H9 (cell line): ENCODE results near the gene VPS54. TPM values are rescaled to one million over a fixed set of nuclear protein-coding genes. Genes with fewer than 3 reads are reported as not detected.

ENCODE experiments used
- DNase-seq: peaks from one replicate; pipeline ENCODE4 v3.0.0-alpha.2; 2017
- H2AFZ ChIP-seq: one replicate; pipeline ENCODE4 v1.6.1; 2013; ENCODE audit warnings: mild to moderate bottlenecking, low read length, control low read depth, moderate library complexity
- H2AK5ac ChIP-seq: 2 replicates; pipeline ENCODE4 v1.6.1; 2013; ENCODE audit warnings: low read length, control low read depth, mixed read lengths; ENCODE audit not compliant: insufficient read length
- H2BK120ac ChIP-seq: one replicate; pipeline ENCODE4 v1.6.1; 2013; ENCODE audit warnings: low read depth, mild to moderate bottlenecking, low read length, control low read depth, inconsistent platforms; ENCODE audit not compliant: poor library complexity, severe bottlenecking
- H2BK12ac ChIP-seq: 2 replicates; pipeline ENCODE4 v1.6.1; 2013; ENCODE audit warnings: low read length, control low read depth, mixed read lengths, low read depth; ENCODE audit not compliant: insufficient read length
- H2BK15ac ChIP-seq: 2 replicates; pipeline ENCODE4 v1.6.1; 2013; ENCODE audit warnings: low read depth, low read length, control low read depth
- H2BK20ac ChIP-seq: one replicate; pipeline ENCODE4 v1.6.1; 2013; ENCODE audit warnings: low read depth, mild to moderate bottlenecking, low read length, control low read depth, inconsistent platforms; ENCODE audit not compliant: poor library complexity, severe bottlenecking
- H2BK5ac ChIP-seq: 2 replicates; pipeline ENCODE4 v1.6.1; 2013; ENCODE audit warnings: low read length, control low read depth, mixed read lengths; ENCODE audit not compliant: insufficient read length
- H3K14ac ChIP-seq: 2 replicates; pipeline ENCODE4 v1.6.1; 2013; ENCODE audit warnings: low read length, control low read depth; ENCODE audit not compliant: insufficient read depth
- H3K18ac ChIP-seq: 2 replicates; pipeline ENCODE4 v1.6.1; 2013; ENCODE audit warnings: low read depth, mild to moderate bottlenecking, mixed read lengths, low read length, control low read depth; ENCODE audit not compliant: insufficient read length
- H3K23ac ChIP-seq: 2 replicates; pipeline ENCODE4 v1.6.1; 2013; ENCODE audit warnings: low read length, control low read depth, mixed read lengths, low read depth; ENCODE audit not compliant: insufficient read length
- H3K23me2 ChIP-seq: 2 replicates; pipeline ENCODE4 v1.6.1; 2013; ENCODE audit warnings: low read depth, mild to moderate bottlenecking, mixed read lengths, low read length, control low read depth; ENCODE audit not compliant: insufficient read length, poor library complexity, severe bottlenecking
- H3K27ac ChIP-seq: 2 replicates; pipeline ENCODE4 v1.5.1; 2013; ENCODE audit warnings: low read length, control low read depth, mixed read lengths, low read depth; ENCODE audit not compliant: insufficient read length
- H3K27me3 ChIP-seq: 2 replicates; pipeline ENCODE4 v1.6.1; 2013; ENCODE audit warnings: low read length, control low read depth, inconsistent platforms; ENCODE audit not compliant: insufficient read depth
- H3K4ac ChIP-seq: 2 replicates; pipeline ENCODE4 v1.6.1; 2013; ENCODE audit warnings: low read depth, mild to moderate bottlenecking, control low read depth, inconsistent platforms, low read length, moderate library complexity
- H3K4me1 ChIP-seq: 2 replicates; pipeline ENCODE4 v1.6.1; 2013; ENCODE audit warnings: low read length, control low read depth, inconsistent platforms; ENCODE audit not compliant: insufficient read depth
- H3K4me2 ChIP-seq: 2 replicates; pipeline ENCODE4 v1.6.1; 2013; ENCODE audit warnings: low read length, control low read depth, mixed read lengths; ENCODE audit not compliant: insufficient read length, insufficient read depth
- H3K56ac ChIP-seq: 2 replicates; pipeline ENCODE4 v1.6.1; 2013; ENCODE audit warnings: low read depth, mild to moderate bottlenecking, mixed read lengths, low read length, control low read depth; ENCODE audit not compliant: insufficient read length
- H3K79me1 ChIP-seq: 2 replicates; pipeline ENCODE4 v1.6.1; 2013; ENCODE audit warnings: low read depth, mild to moderate bottlenecking, moderate library complexity, low read length, control low read depth, inconsistent platforms; ENCODE audit not compliant: insufficient read depth, poor library complexity, severe bottlenecking
- H3K79me2 ChIP-seq: 2 replicates; pipeline ENCODE4 v1.6.1; 2013; ENCODE audit warnings: low read length, control low read depth, inconsistent platforms; ENCODE audit not compliant: insufficient read depth
- H3K9ac ChIP-seq: 2 replicates; pipeline ENCODE4 v1.6.1; 2013; ENCODE audit warnings: low read length, control low read depth, mixed read lengths; ENCODE audit not compliant: insufficient read length; ENCODE audit errors: extremely low read depth
- H3K9me3 ChIP-seq: one replicate; pipeline ENCODE4 v1.6.1; 2013; ENCODE audit warnings: low read depth, low read length, inconsistent platforms; ENCODE audit not compliant: control insufficient read depth
- H3T11ph ChIP-seq: one replicate; pipeline ENCODE4 v1.6.1; 2013; ENCODE audit warnings: mild to moderate bottlenecking, low read length, control low read depth, inconsistent platforms
- H4K20me1 ChIP-seq: one replicate; pipeline ENCODE4 v1.6.1; 2013; ENCODE audit not compliant: control insufficient read depth, insufficient read length, insufficient read depth
- H4K5ac ChIP-seq: 2 replicates; pipeline ENCODE4 v1.6.1; 2013; ENCODE audit warnings: low read depth, mild to moderate bottlenecking, mixed read lengths, low read length, control low read depth; ENCODE audit not compliant: insufficient read length
- H4K8ac ChIP-seq: replicated peaks from 2 replicates; pipeline ENCODE4 v1.6.1; 2013; ENCODE audit warnings: low read length, control low read depth, mixed read lengths, low read depth; ENCODE audit not compliant: insufficient read length
- H4K91ac ChIP-seq: 2 replicates; pipeline ENCODE4 v1.6.1; 2013; ENCODE audit warnings: low read depth, mild to moderate bottlenecking, moderate library complexity, mixed read lengths, low read length, control low read depth; ENCODE audit not compliant: insufficient read length
- H3K27ac Mint-ChIP-seq, 3 experiments: 2 replicates in 2 of 3; 3 replicates in 1 of 3; pipeline ENCODE4 v1.8.0; 2020 to 2021; ENCODE audit warnings: mixed read lengths in 3 of 3, mild to moderate bottlenecking in 1 of 3, moderate library complexity in 1 of 3
- H3K27me3 Mint-ChIP-seq: 2 replicates; pipeline ENCODE4 v1.8.0; 2021; ENCODE audit warnings: low read depth, mild to moderate bottlenecking, moderate library complexity, mixed read lengths
- H3K36me3 Mint-ChIP-seq, 3 experiments: 2 replicates in 2 of 3; 3 replicates in 1 of 3; pipeline ENCODE4 v1.8.0; 2020 to 2021; ENCODE audit warnings: low read depth in 3 of 3, mixed read lengths in 3 of 3; ENCODE audit not compliant: insufficient read depth in 1 of 3
- H3K4me1 Mint-ChIP-seq, 2 experiments: 2 replicates each; pipeline ENCODE4 v1.8.0; 2020; ENCODE audit warnings: mixed read lengths in 2 of 2
- H3K4me3 Mint-ChIP-seq, 2 experiments: 2 replicates in 1 of 2; 3 replicates in 1 of 2; pipeline ENCODE4 v1.8.0; 2020 to 2021; ENCODE audit warnings: mild to moderate bottlenecking in 2 of 2, mixed read lengths in 2 of 2, moderate library complexity in 1 of 2
- H3K9me3 Mint-ChIP-seq, 2 experiments: 2 replicates in 1 of 2; 3 replicates in 1 of 2; pipeline ENCODE4 v1.8.0; 2020; ENCODE audit warnings: mild to moderate bottlenecking in 2 of 2, mixed read lengths in 2 of 2, moderate library complexity in 1 of 2
- CTCF ChIP-seq: fragments of 200-600 bp; sonication (generic); conservative IDR thresholded peaks from 3 replicates; pipeline ENCODE4 v1.8.0; 2021; ENCODE audit warnings: antibody characterized with exemption, mild to moderate bottlenecking
- WGBS: extraction: QIAGEN DNeasy Blood & Tissue Kit; methylation state at CpG from one replicate; pipeline ENCODE4 v1.1.7; 2013; ENCODE audit warnings: missing lambda C conversion rate, low lambda C conversion rate, mixed read lengths; ENCODE audit not compliant: insufficient read length; ENCODE audit errors: extremely low coverage; 5-methylcytosine and 5-hydroxymethylcytosine counted together
- total RNA-seq: library from RNA; stranded (reverse); gene quantifications from 2 replicates; pipeline ENCODE4 v1.2.1, GENCODE V29; 2021

VPS54 gene
- total RNA-seq, 1 experiment from 2014 or later = 13.4 TPM

DNA sequence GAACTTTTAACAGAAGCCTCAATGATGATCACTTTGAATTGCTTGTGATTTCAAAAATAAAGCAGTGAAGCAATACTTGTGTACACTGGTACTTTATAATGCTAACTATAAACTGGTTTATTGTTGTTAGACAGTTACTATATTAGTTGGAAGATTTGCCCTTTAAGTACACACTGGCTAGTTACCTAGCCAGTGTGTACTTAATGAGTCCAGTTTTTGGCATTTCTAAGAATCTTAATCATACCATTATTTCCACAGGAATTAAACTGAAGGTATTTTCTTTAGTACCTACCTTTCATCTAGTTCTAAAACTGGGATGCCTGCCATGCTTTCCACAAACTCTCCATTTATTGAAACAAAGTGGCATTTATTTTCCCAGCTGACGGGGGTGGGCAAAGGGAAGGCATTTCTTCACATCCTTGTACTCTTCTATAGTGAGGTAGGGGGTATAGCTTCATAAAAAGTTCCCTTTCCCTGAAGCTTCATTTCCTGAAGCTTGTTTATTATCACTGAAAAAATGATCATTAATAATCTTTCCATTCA is 127.7 kb downstream of the VPS54 start:
- H4K91ac ChIP-seq = no peak overlapping the region
- H2AK5ac ChIP-seq = no peak overlapping the region
- no peak overlapping the region for H3K23ac ChIP-seq
- H3K79me1 ChIP-seq = no peaks in the 10 kb centered on the region
- no peak for TF ChIP-seq CTCF
- no peaks in the 10 kb centered on the region for H3K9me3 ChIP-seq
- H2BK5ac ChIP-seq = no peak overlapping the region
- no peak overlapping the region for H3K4me2 ChIP-seq
- H3K4me1 ChIP-seq = peaks cover under 1% of the 10 kb centered on the region; the same call in 1 of the 2 replicates
- H2BK20ac ChIP-seq = no peak overlapping the region
- DNase-seq = no peak
- H3K27me3 ChIP-seq = no peaks in the 10 kb centered on the region
- H3K9ac ChIP-seq = no peak overlapping the region
- H4K5ac ChIP-seq = no peak overlapping the region
- H4K20me1 ChIP-seq = no peaks in the 10 kb centered on the region
- H3K79me2 ChIP-seq = no peaks in the 10 kb centered on the region
- no peak overlapping the region for H3K27ac ChIP-seq
- H3K56ac ChIP-seq = no peak overlapping the region
- no peak overlapping the region for H4K8ac ChIP-seq
- peaks cover 15 to 16% of the 10 kb centered on the region in 2 experiments for H3K4me1 Mint-ChIP-seq
- peaks cover 30 to 80% (median 66%) of the 10 kb centered on the region in 3 experiments for H3K36me3 Mint-ChIP-seq
- no peak overlapping the region for H3T11ph ChIP-seq
- no peaks in the 10 kb centered on the region for H3K23me2 ChIP-seq
- WGBS = no CpG with 5 or more reads among the region's 1 CpG
- H3K27ac Mint-ChIP-seq = peak overlapping the region in 2 of 3 experiments; percentile 28 to 91; a peak in 2 of 7 replicates
- no peak overlapping the region for H3K4me3 Mint-ChIP-seq
- no peak overlapping the region for H2BK15ac ChIP-seq
- H3K9me3 Mint-ChIP-seq = no peaks in the 10 kb centered on the region
- no peak overlapping the region for H3K18ac ChIP-seq
- H2BK12ac ChIP-seq = no peak overlapping the region
- no peak overlapping the region for H3K4ac ChIP-seq
- H3K27me3 Mint-ChIP-seq = no peaks in the 10 kb centered on the region; the same call in 1 of the 2 replicates
- H2AFZ ChIP-seq = no peak overlapping the region
- H3K14ac ChIP-seq = no peak overlapping the region
- H2BK120ac ChIP-seq = no peak overlapping the region
